Measurements from ENCODE around the gene RPL41. TPM values are rescaled to one million over a fixed set of nuclear protein-coding genes. Genes with fewer than 3 reads are reported as not detected.

RPL41 gene
- total and polyA plus RNA-seq, 11 donors = 533 to 4,466 (median 1,999) TPM

- Histone ChIP-seq H3K4me1 (peaks cover 4 to 48% (median 37%) of the 10 kb centered on the region in 12 donors), H3K36me3 (peaks cover 0 to 42% (median 39%) of the 10 kb centered on the region in 9 donors), H3K27me3 (no peaks in the 10 kb centered on the region), H3K9me3 (no peaks in the 10 kb centered on the region), H3K4me3 (peak within 1 kb of the TSS; percentile 62 to 98 (median 90)), H3K27ac (peak within 1 kb of the TSS; percentile 92 to 99 (median 98))
- intact Hi-C loops (cut with DNase I) = loop anchor here in 9 of 10 donors (1.0 to 5.0 kb wide), 7 partner anchors 30 to 41 kb away; partner anchors contain the start of genes ZC3H10 (in 6 of the 9), RPL41 (in 3 of the 9), ESYT1 (in 1 of the 9) and SMARCC2 (in 1 of the 9)
- whole genome bisulfite sequencing, 4 donors = 0 to 1% (median 0%) methylated on average over 21 to 30 of the region's 30 CpGs
- DNase-seq (peak; percentile 92 to 98 (median 98)), ATAC-seq (peak; percentile 88 to 92 (median 90))
- TF ChIP-seq POLR2A (IDR thresholded peaks at IDR 0.05) (peak; percentile 99), CTCF (IDR thresholded peaks at IDR 0.05) (no peak)
Measured at GRCh38 chr12:56158029-56158925, 41.8 kb downstream of the RPL41 start, which contains the start of gene MYL6. TSS of gene MYL6 (plus strand) at chr12:56158359. CDS start at chr12:56158402, 43 bp downstream.

GRCh38 chr12:56158926-56159461, 42.6 kb downstream of the RPL41 start:
- peaks cover 0 to 49% (median 47%) of the 10 kb centered on the region in 9 donors for H3K36me3 ChIP-seq
- peak; percentile 86 to 93 (median 88) for DNase-seq
- intact Hi-C loops (cut with DNase I) = loop anchor here in 9 of 10 donors (1.0 to 5.0 kb wide), 7 partner anchors 30 to 42 kb away; partner anchors contain the start of genes ZC3H10 (in 6 of the 9), RPL41 (in 3 of the 9), ESYT1 (in 1 of the 9) and SMARCC2 (in 1 of the 9)
- TF ChIP-seq POLR2A (IDR thresholded peaks at IDR 0.05) (peak; percentile 70 to 81), CTCF (IDR thresholded peaks at IDR 0.05) (no peak)
- H3K4me1 ChIP-seq = peaks cover 4 to 45% (median 34%) of the 10 kb centered on the region in 12 donors
- peak; percentile 74 to 83 (median 78) for ATAC-seq
- H3K9me3 ChIP-seq = no peaks in the 10 kb centered on the region
- H3K27me3 ChIP-seq = no peaks in the 10 kb centered on the region
- H3K4me3 ChIP-seq = peak overlapping the region; percentile 62 to 98 (median 90)
- peak overlapping the region; percentile 92 to 99 (median 98) for H3K27ac ChIP-seq
- 0 to 1% (median 0%) methylated on average over 6 of the region's 6 CpGs for WGBS, 4 donors

GRCh38 chr12:56159482-56160192, 43.2 kb downstream of the RPL41 start:
- Histone ChIP-seq H3K36me3 (peaks cover 0 to 55% (median 53%) of the 10 kb centered on the region in 9 donors), H3K27me3 (no peaks in the 10 kb centered on the region), H3K27ac (peak overlapping the region; percentile 92 to 99 (median 98)), H3K4me3 (peak overlapping the region; percentile 62 to 98 (median 90)), H3K9me3 (no peaks in the 10 kb centered on the region), H3K4me1 (peaks cover 4 to 45% (median 34%) of the 10 kb centered on the region in 12 donors)
- 3 to 13% (median 6%) methylated on average over 8 of the region's 8 CpGs for WGBS, 4 donors
- intact Hi-C loops (cut with DNase I) = loop anchor here in 9 of 10 donors (2.0 to 5.0 kb wide), 5 partner anchors 29 to 42 kb away; partner anchors contain the start of genes ZC3H10 (in 6 of the 9), RPL41 (in 3 of the 9) and SMARCC2 (in 1 of the 9)
- ATAC-seq (no peak), DNase-seq (no peak)
- no peak for TF ChIP-seq POLR2A (IDR thresholded peaks at IDR 0.05)
- no peak for TF ChIP-seq CTCF (IDR thresholded peaks at IDR 0.05)

Data from heart left ventricle (tissue), 16 donors.